A549 (cell line): Measurements from ENCODE around the gene ZNF227. TPM values are rescaled to one million over a fixed set of nuclear protein-coding genes. Genes with fewer than 3 reads are reported as not detected.

Experiments
- ATAC-seq, 2 experiments: fragments of 200-7000 bp in 1 of 2; fragments of >200 bp in 1 of 2; cut with Nextera tagmentation in 1 of 2; cut with Tn5 transposase in 1 of 2; 3 replicates each; pipeline versions ENCODE4 v1.8.0 to v1.9.1; 2018 to 2020; ENCODE audit warnings: mild to moderate bottlenecking in 1 of 2, moderate library complexity in 1 of 2
- CTCF ChIA-PET: fragments of 300-600 bp; sonication (Branson Sonifier 250); formaldehyde crosslinking; extraction: SDS; loops from one replicate; lab custom pipeline; 2021; ENCODE audit warnings: antibody characterized with exemption, inconsistent platforms; lab: Yijun Ruan, JAX
- POLR2A ChIA-PET: fragments of 350-600 bp; formaldehyde crosslinking; extraction: SDS; loops from one replicate; lab custom pipeline; 2021; ENCODE audit warnings: antibody characterized with exemption, inconsistent platforms; lab: Yijun Ruan, JAX
- DNase-seq, 2 experiments: peaks; one replicate each; pipeline versions ENCODE4 v3.0.0 to v3.0.0-alpha.2; 2011 to 2016; ENCODE audit warnings: low read depth in 1 of 2, low spot score in 1 of 2
- FAIRE-seq: peaks from 2 replicates; lab custom pipeline; 2011; peaks lifted over from hg19 to GRCh38; lab: Jason Lieb, UNC
- H3K27ac ChIP-seq, 2 experiments: fragments of >200 bp; sonication (Bioruptor Twin); formaldehyde crosslinking; 3 replicates each; pipeline ENCODE4 v1.5.1; 2016 to 2017
- H3K4me1 ChIP-seq: fragments of >200 bp; sonication (Bioruptor Twin); formaldehyde crosslinking; 3 replicates; pipeline ENCODE4 v1.6.1; 2016
- H3K4me2 ChIP-seq: fragments of >200 bp; sonication (Bioruptor Twin); formaldehyde crosslinking; 3 replicates; pipeline ENCODE4 v1.6.1; 2016
- H3K4me3 ChIP-seq: fragments of >200 bp; sonication (Bioruptor Twin); formaldehyde crosslinking; 3 replicates; pipeline ENCODE4 v1.5.1; 2016
- H3K9me3 ChIP-seq: fragments of >200 bp; sonication (Bioruptor Twin); formaldehyde crosslinking; 3 replicates; pipeline ENCODE4 v1.6.1; 2016
- ATOH8 ChIP-seq: fragments of 250-450 bp; sonication (Bioruptor Pico); IDR thresholded peaks from 2 replicates; pipeline ENCODE4 v1.5.0; 2020; ENCODE audit warnings: low read depth, mild to moderate bottlenecking, moderate library complexity
- CBX2 ChIP-seq: fragments of 200-600 bp; sonication (generic); IDR thresholded peaks from 2 replicates; pipeline ENCODE4 v1.6.1; 2016; ENCODE audit warnings: low read depth, mild to moderate bottlenecking, borderline replicate concordance
- CBX8 ChIP-seq: fragments of 200-600 bp; sonication (generic); IDR thresholded peaks from 2 replicates; pipeline ENCODE4 v1.6.1; 2016
- E2F6 ChIP-seq: IDR thresholded peaks from 2 replicates; pipeline ENCODE4 v1.6.1; 2012; ENCODE audit warnings: low read depth, borderline replicate concordance
- EHF ChIP-seq: fragments of 250-450 bp; sonication (Bioruptor Pico); IDR thresholded peaks from 2 replicates; pipeline ENCODE4 v1.5.0; 2020; ENCODE audit warnings: mild to moderate bottlenecking
- ESRRA ChIP-seq: fragments of 150-350 bp; IDR thresholded peaks from 2 replicates; pipeline ENCODE4 v1.6.1; 2014; ENCODE audit warnings: mild to moderate bottlenecking, low read length, borderline replicate concordance
- FOSL2 ChIP-seq, 2 experiments: fragments of 450-650 bp in 1 of 2; fragments of >200 bp in 1 of 2; sonication (Bioruptor Twin) in 1 of 2; formaldehyde crosslinking; IDR thresholded peaks; 2 replicates each; pipeline versions ENCODE4 v1.5.0 to v1.6.1; 2016 to 2020; ENCODE audit warnings: mild to moderate bottlenecking in 1 of 2, moderate library complexity in 1 of 2
- GATA3 ChIP-seq: IDR thresholded peaks from 2 replicates; pipeline ENCODE4 v1.6.1; 2012; ENCODE audit warnings: borderline replicate concordance
- HOXB5 ChIP-seq: fragments of 250-450 bp; sonication (Bioruptor Pico); IDR thresholded peaks from 2 replicates; pipeline ENCODE4 v1.5.0; 2020; ENCODE audit warnings: mild to moderate bottlenecking, moderate library complexity
- JUN ChIP-seq, 2 experiments: fragments of >200 bp; sonication (Bioruptor Twin); formaldehyde crosslinking; IDR thresholded peaks; 2 replicates in 1 of 2; 3 replicates in 1 of 2; pipeline ENCODE4 v1.6.1; 2016 to 2017
- KDM5A ChIP-seq: fragments of 200-600 bp; sonication (generic); IDR thresholded peaks from 2 replicates; pipeline ENCODE4 v1.6.1; 2016; ENCODE audit warnings: antibody characterized with exemption, mild to moderate bottlenecking
- MAX ChIP-seq: IDR thresholded peaks from 2 replicates; pipeline ENCODE4 v1.6.1; 2012
- MYC ChIP-seq: IDR thresholded peaks from 2 replicates; pipeline ENCODE4 v1.6.1; 2012; ENCODE audit warnings: mild to moderate bottlenecking, inconsistent platforms, low read length, improper control_type of control experiment, borderline replicate concordance
- PHF8 ChIP-seq: fragments of 200-600 bp; sonication (generic); IDR thresholded peaks from 2 replicates; pipeline ENCODE4 v1.6.1; 2016; ENCODE audit warnings: low read depth, mild to moderate bottlenecking, antibody characterized with exemption, moderate library complexity, borderline replicate concordance
- POLR2AphosphoS2 ChIP-seq: conservative IDR thresholded peaks from 2 replicates; pipeline ENCODE4 v1.6.1; 2012; ENCODE audit warnings: low read length, improper control_type of control experiment, inconsistent platforms
- RAD21 ChIP-seq, 2 experiments: fragments of >200 bp in 1 of 2; sonication (Bioruptor Twin) in 1 of 2; formaldehyde crosslinking in 1 of 2; IDR thresholded peaks in 1 of 2; conservative IDR thresholded peaks in 1 of 2; 2 replicates in 1 of 2; 3 replicates in 1 of 2; pipeline ENCODE4 v1.6.1; 2012 to 2018; ENCODE audit warnings: inconsistent platforms in 1 of 2
- SREBF2 ChIP-seq: fragments of 450-650 bp; IDR thresholded peaks from 2 replicates; pipeline ENCODE4 v1.6.1; 2014; ENCODE audit warnings: mild to moderate bottlenecking, moderate library complexity
- ZC3H11A ChIP-seq: fragments of 450-650 bp; IDR thresholded peaks from 2 replicates; pipeline ENCODE4 v1.6.1; 2014; ENCODE audit warnings: antibody characterized with exemption, mild to moderate bottlenecking
- ZFP36 ChIP-seq: fragments of 450-650 bp; IDR thresholded peaks from 2 replicates; pipeline ENCODE4 v1.6.1; 2014; ENCODE audit warnings: borderline replicate concordance; ENCODE audit not compliant: partially characterized antibody
- ZNF302 ChIP-seq: fragments of 250-450 bp; sonication (Bioruptor Pico); IDR thresholded peaks from 2 replicates; pipeline ENCODE4 v1.9.0; 2021; ENCODE audit warnings: inconsistent platforms, mild to moderate bottlenecking, moderate library complexity
- ZSCAN20 ChIP-seq: fragments of 250-450 bp; sonication (Bioruptor Pico); IDR thresholded peaks from 2 replicates; pipeline ENCODE4 v1.8.0; 2022; ENCODE audit warnings: mild to moderate bottlenecking, moderate library complexity
- WGBS: methylation state at CpG from one replicate; pipeline ENCODE4 v1.1.6; 2017; ENCODE audit errors: missing lambda C conversion rate; 5-methylcytosine and 5-hydroxymethylcytosine counted together
- polyA plus RNA-seq, 4 experiments: library from polyadenylated mRNA; depleted of rRNA in 3 of 4; stranded (reverse); fragments of >200 nt; fragmentation: RNase III in 1 of 4; extraction: RNeasy Plus Mini Kit Qiagen cat#74134 plus additional on column Dnase treatment in 1 of 4; gene quantifications; 2 replicates in 3 of 4; 3 replicates in 1 of 4; pipeline ENCODE4 v1.2.3, GENCODE V29; 2011 to 2017
- TF ChIP-seq, protein P1 (sequence below): fragments of 450-650 bp; IDR thresholded peaks from 2 replicates; pipeline ENCODE4 v1.6.1; 2014; ENCODE audit warnings: antibody characterized with exemption
- TF ChIP-seq, protein P2 (sequence below): fragments of 250-450 bp; sonication (Bioruptor Pico); IDR thresholded peaks from 2 replicates; pipeline ENCODE4 v1.5.0; 2021; ENCODE audit warnings: mild to moderate bottlenecking, moderate library complexity, borderline replicate concordance
- TF ChIP-seq, protein P3 (sequence below): fragments of >200 bp; sonication (Bioruptor Twin); formaldehyde crosslinking; IDR thresholded peaks from 3 replicates; pipeline ENCODE4 v1.6.1; 2016
- TF ChIP-seq, protein P4 (sequence below): fragments of 150-350 bp; IDR thresholded peaks from 2 replicates; pipeline ENCODE4 v1.6.1; 2014; ENCODE audit warnings: low read depth, mild to moderate bottlenecking, low read length
- TF ChIP-seq, protein P5 (sequence below): fragments of 200-600 bp; sonication (generic); IDR thresholded peaks from 2 replicates; pipeline ENCODE4 v1.6.1; 2016; ENCODE audit warnings: antibody characterized with exemption, mild to moderate bottlenecking, moderate library complexity

Gene ZNF227
- polyA plus RNA-seq, 2 of the 4 experiments (the other 2 are of a cell fraction): 10.1 to 17.1 TPM

GRCh38 chr19:44228318-44228717 lies 16.0 kb downstream of the ZNF227 start:
- no peaks in the 10 kb centered on the region for H3K4me1 ChIP-seq
- FAIRE-seq (no peak), DNase-seq (no peak), ATAC-seq (no peak)
- no peak overlapping the region for H3K4me3 ChIP-seq
- POLR2A ChIA-PET: no interaction called here
- no peak overlapping the region for H3K27ac ChIP-seq
- no peak for TF ChIP-seq ATOH8 (CRISPR knock-in tag)
- TF ChIP-seq, protein P1, sequence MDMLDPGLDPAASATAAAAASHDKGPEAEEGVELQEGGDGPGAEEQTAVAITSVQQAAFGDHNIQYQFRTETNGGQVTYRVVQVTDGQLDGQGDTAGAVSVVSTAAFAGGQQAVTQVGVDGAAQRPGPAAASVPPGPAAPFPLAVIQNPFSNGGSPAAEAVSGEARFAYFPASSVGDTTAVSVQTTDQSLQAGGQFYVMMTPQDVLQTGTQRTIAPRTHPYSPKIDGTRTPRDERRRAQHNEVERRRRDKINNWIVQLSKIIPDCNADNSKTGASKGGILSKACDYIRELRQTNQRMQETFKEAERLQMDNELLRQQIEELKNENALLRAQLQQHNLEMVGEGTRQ: no peak
- TF ChIP-seq JUN (IDR thresholded peaks at IDR 0.05): no peak
- no peak for TF ChIP-seq POLR2AphosphoS2
- TF ChIP-seq PHF8: no peak
- no peak for TF ChIP-seq KDM5A
- TF ChIP-seq RAD21 (conservative IDR thresholded peaks at IDR 0.05 in 1 of 2, IDR thresholded peaks at IDR 0.05 in 1 of 2): no peak
- TF ChIP-seq, protein P2, sequence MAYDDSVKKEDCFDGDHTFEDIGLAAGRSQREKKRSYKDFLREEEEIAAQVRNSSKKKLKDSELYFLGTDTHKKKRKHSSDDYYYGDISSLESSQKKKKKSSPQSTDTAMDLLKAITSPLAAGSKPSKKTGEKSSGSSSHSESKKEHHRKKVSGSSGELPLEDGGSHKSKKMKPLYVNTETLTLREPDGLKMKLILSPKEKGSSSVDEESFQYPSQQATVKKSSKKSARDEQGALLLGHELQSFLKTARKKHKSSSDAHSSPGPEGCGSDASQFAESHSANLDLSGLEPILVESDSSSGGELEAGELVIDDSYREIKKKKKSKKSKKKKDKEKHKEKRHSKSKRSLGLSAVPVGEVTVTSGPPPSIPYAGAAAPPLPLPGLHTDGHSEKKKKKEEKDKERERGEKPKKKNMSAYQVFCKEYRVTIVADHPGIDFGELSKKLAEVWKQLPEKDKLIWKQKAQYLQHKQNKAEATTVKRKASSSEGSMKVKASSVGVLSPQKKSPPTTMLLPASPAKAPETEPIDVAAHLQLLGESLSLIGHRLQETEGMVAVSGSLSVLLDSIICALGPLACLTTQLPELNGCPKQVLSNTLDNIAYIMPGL (CRISPR knock-in tag): no peak
- TF ChIP-seq EHF (CRISPR knock-in tag): no peak
- no peak for TF ChIP-seq MAX
- TF ChIP-seq, protein P3, sequence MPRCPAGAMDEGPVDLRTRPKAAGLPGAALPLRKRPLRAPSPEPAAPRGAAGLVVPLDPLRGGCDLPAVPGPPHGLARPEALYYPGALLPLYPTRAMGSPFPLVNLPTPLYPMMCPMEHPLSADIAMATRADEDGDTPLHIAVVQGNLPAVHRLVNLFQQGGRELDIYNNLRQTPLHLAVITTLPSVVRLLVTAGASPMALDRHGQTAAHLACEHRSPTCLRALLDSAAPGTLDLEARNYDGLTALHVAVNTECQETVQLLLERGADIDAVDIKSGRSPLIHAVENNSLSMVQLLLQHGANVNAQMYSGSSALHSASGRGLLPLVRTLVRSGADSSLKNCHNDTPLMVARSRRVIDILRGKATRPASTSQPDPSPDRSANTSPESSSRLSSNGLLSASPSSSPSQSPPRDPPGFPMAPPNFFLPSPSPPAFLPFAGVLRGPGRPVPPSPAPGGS: no peak
- TF ChIP-seq ZFP36: no peak
- no peak for TF ChIP-seq ZSCAN20 (CRISPR knock-in tag)
- CTCF ChIA-PET: no interaction called here
- no peak overlapping the region for H3K4me2 ChIP-seq
- H3K9me3 ChIP-seq: peaks cover 62% of the 10 kb centered on the region
- WGBS: 89% methylated on average over 3 of the region's 3 CpGs

DNA sequence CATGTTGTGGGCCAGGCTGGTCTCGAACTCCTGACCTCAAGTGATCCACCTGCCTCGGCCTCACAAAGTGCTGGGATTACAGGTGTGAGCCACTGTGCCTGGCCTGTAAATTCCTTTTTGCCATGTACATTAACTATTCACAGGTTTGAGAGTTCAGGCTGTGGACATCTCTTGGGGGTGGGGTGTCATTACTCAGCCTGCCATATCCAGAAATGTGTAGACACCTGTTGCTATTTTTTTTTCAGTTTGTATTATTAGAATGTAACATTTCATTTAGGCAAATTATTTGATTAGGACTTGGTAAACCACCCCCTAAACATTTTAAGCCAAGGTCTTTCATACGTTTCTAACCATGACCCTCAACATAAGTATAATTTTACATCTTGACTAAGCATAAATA lies 20.5 kb downstream of the ZNF227 start:
- Histone ChIP-seq H3K9me3 (peaks cover 97% of the 10 kb centered on the region), H3K27ac (no peak overlapping the region), H3K4me2 (no peak overlapping the region)
- 94% methylated on average over 3 of the region's 3 CpGs for WGBS
- CTCF ChIA-PET: no interaction called here
- FAIRE-seq: no peak
- TF ChIP-seq CBX8 (no peak), GATA3 (no peak), ESRRA (no peak), ZNF302 (CRISPR knock-in tag) (no peak), SREBF2 (no peak), MYC (no peak), HOXB5 (no peak), E2F6 (no peak), ZC3H11A (no peak), EHF (CRISPR knock-in tag) (no peak), FOSL2 (IDR thresholded peaks at IDR 0.05) (no peak), FOSL2 (CRISPR knock-in tag; IDR thresholded peaks at IDR 0.05) (no peak), ZSCAN20 (CRISPR knock-in tag) (no peak), RAD21 (conservative IDR thresholded peaks at IDR 0.05 in 1 of 2, IDR thresholded peaks at IDR 0.05 in 1 of 2) (no peak), CBX2 (no peak)
- TF ChIP-seq, protein P4, sequence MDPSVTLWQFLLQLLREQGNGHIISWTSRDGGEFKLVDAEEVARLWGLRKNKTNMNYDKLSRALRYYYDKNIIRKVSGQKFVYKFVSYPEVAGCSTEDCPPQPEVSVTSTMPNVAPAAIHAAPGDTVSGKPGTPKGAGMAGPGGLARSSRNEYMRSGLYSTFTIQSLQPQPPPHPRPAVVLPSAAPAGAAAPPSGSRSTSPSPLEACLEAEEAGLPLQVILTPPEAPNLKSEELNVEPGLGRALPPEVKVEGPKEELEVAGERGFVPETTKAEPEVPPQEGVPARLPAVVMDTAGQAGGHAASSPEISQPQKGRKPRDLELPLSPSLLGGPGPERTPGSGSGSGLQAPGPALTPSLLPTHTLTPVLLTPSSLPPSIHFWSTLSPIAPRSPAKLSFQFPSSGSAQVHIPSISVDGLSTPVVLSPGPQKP: no peak
- TF ChIP-seq, protein P5, sequence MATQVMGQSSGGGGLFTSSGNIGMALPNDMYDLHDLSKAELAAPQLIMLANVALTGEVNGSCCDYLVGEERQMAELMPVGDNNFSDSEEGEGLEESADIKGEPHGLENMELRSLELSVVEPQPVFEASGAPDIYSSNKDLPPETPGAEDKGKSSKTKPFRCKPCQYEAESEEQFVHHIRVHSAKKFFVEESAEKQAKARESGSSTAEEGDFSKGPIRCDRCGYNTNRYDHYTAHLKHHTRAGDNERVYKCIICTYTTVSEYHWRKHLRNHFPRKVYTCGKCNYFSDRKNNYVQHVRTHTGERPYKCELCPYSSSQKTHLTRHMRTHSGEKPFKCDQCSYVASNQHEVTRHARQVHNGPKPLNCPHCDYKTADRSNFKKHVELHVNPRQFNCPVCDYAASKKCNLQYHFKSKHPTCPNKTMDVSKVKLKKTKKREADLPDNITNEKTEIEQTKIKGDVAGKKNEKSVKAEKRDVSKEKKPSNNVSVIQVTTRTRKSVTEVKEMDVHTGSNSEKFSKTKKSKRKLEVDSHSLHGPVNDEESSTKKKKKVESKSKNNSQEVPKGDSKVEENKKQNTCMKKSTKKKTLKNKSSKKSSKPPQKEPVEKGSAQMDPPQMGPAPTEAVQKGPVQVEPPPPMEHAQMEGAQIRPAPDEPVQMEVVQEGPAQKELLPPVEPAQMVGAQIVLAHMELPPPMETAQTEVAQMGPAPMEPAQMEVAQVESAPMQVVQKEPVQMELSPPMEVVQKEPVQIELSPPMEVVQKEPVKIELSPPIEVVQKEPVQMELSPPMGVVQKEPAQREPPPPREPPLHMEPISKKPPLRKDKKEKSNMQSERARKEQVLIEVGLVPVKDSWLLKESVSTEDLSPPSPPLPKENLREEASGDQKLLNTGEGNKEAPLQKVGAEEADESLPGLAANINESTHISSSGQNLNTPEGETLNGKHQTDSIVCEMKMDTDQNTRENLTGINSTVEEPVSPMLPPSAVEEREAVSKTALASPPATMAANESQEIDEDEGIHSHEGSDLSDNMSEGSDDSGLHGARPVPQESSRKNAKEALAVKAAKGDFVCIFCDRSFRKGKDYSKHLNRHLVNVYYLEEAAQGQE: no peak
- TF ChIP-seq, all 56 proteins: peak for 0
- H3K4me1 ChIP-seq: no peaks in the 10 kb centered on the region
- no peak for ATAC-seq
- POLR2A ChIA-PET: no interaction called here
- no peak for DNase-seq
- no peak overlapping the region for H3K4me3 ChIP-seq
